Thymus (tissue), 11 donors: ENCODE data around the gene TMEM131L. TPM values are rescaled to one million over a fixed set of nuclear protein-coding genes. Genes with fewer than 3 reads are reported as not detected.

ENCODE experiments used
- DNase-seq, 9 donors: peaks; one replicate each; pipeline ENCODE4 v3.0.0-alpha.2; 2013; ENCODE audit warnings: low spot score in 9 of 9, low read depth in 6 of 9, missing footprints in 1 of 9
- H3K27ac ChIP-seq, 2 donors: one replicate each; pipeline ENCODE4 v1.5.1; 2013; ENCODE audit warnings: control low read depth in 1 of 2, low read depth in 1 of 2, low read length in 1 of 2, mild to moderate bottlenecking in 1 of 2, moderate library complexity in 1 of 2
- H3K27me3 ChIP-seq, 2 donors: one replicate each; pipeline ENCODE4 v1.5.1; 2013; ENCODE audit warnings: low read length in 1 of 2; ENCODE audit not compliant: control insufficient read depth in 2 of 2, insufficient read depth in 1 of 2
- H3K36me3 ChIP-seq, 2 donors: one replicate each; pipeline ENCODE4 v1.5.1; 2013; ENCODE audit warnings: low read length in 1 of 2, mild to moderate bottlenecking in 1 of 2, moderate library complexity in 1 of 2; ENCODE audit not compliant: control insufficient read depth in 2 of 2, insufficient read depth in 2 of 2
- H3K4me1 ChIP-seq, 2 donors: one replicate each; pipeline ENCODE4 v1.5.1; 2013; ENCODE audit warnings: low read length in 2 of 2; ENCODE audit not compliant: control insufficient read depth in 2 of 2, insufficient read depth in 2 of 2
- H3K4me3 ChIP-seq, 2 donors: one replicate each; pipeline ENCODE4 v1.5.1; 2013; ENCODE audit warnings: low read length in 2 of 2, control low read depth in 1 of 2, mild to moderate bottlenecking in 1 of 2
- H3K9me3 ChIP-seq, 2 donors: one replicate each; pipeline ENCODE4 v1.5.1; 2013; ENCODE audit warnings: low read length in 1 of 2, mild to moderate bottlenecking in 1 of 2; ENCODE audit not compliant: control insufficient read depth in 2 of 2, insufficient read depth in 1 of 2
- WGBS: extraction: QIAGEN DNeasy Blood & Tissue Kit; methylation state at CpG from one replicate; pipeline ENCODE4 v1.1.7; 2013; 5-methylcytosine and 5-hydroxymethylcytosine counted together
- polyA plus RNA-seq: library from polyadenylated mRNA; stranded (reverse); fragments of 200-250 nt; gene quantifications from one replicate; pipeline ENCODE4 v1.2.3, GENCODE V29; 2013
- total RNA-seq: library from RNA; stranded (reverse); fragments of 120-200 nt; gene quantifications from one replicate; pipeline ENCODE4 v1.2.4, GENCODE V29; 2013
- donor health status: healthy.

The TMEM131L gene
- total and polyA plus RNA-seq, 2 donors: 32.8 to 40.9 TPM

GRCh38 chr4:153623491-153623890, 157.3 kb downstream of the TMEM131L start:
- no peak for DNase-seq
- Histone ChIP-seq H3K36me3 (peaks cover 68 to 96% of the 10 kb centered on the region in 2 donors), H3K4me1 (no peaks in the 10 kb centered on the region), H3K27me3 (no peaks in the 10 kb centered on the region), H3K27ac (no peak overlapping the region), H3K9me3 (no peaks in the 10 kb centered on the region), H3K4me3 (no peak overlapping the region)
- WGBS: 87% methylated on average over 2 of the region's 2 CpGs

GRCh38 chr4:153628796-153629315, 162.7 kb downstream of the TMEM131L start:
- Histone ChIP-seq H3K4me3 (no peak overlapping the region), H3K27ac (no peak overlapping the region), H3K27me3 (no peaks in the 10 kb centered on the region), H3K4me1 (no peaks in the 10 kb centered on the region), H3K9me3 (no peaks in the 10 kb centered on the region), H3K36me3 (peaks cover 83 to 96% of the 10 kb centered on the region in 2 donors)
- WGBS: 84% methylated on average over 8 of the region's 8 CpGs
- no peak for DNase-seq

GRCh38 chr4:153629776-153630175, 163.6 kb downstream of the TMEM131L start:
- H3K27ac ChIP-seq: no peak overlapping the region

GRCh38 chr4:153634738-153635353, 168.7 kb downstream of the TMEM131L start:
- no peaks in the 10 kb centered on the region for H3K27me3 ChIP-seq
- no peak overlapping the region for H3K4me3 ChIP-seq
- H3K4me1 ChIP-seq: peaks cover 0 to 3% of the 10 kb centered on the region in 2 donors
- peaks cover 65 to 84% of the 10 kb centered on the region in 2 donors for H3K36me3 ChIP-seq
- 96% methylated on average over 3 of the region's 3 CpGs for WGBS
- no peaks in the 10 kb centered on the region for H3K9me3 ChIP-seq
- DNase-seq: peak in 1 of 9 donors; percentile 33
- no peak overlapping the region for H3K27ac ChIP-seq

More at GRCh38 chr4:153629776-153630175, 163.6 kb downstream of the TMEM131L start:
- H3K4me1 ChIP-seq: no peaks in the 10 kb centered on the region
- DNase-seq: no peak
- peaks cover 85 to 96% of the 10 kb centered on the region in 2 donors for H3K36me3 ChIP-seq
- H3K27me3 ChIP-seq: no peaks in the 10 kb centered on the region
- H3K4me3 ChIP-seq: no peak overlapping the region
- no peaks in the 10 kb centered on the region for H3K9me3 ChIP-seq

GRCh38 chr4:153635846-153636245, 169.7 kb downstream of the TMEM131L start:
- peaks cover 55 to 74% of the 10 kb centered on the region in 2 donors for H3K36me3 ChIP-seq
- no peaks in the 10 kb centered on the region for H3K27me3 ChIP-seq
- WGBS: 93% methylated on average over 6 of the region's 6 CpGs
- H3K4me1 ChIP-seq: peaks cover 0 to 3% of the 10 kb centered on the region in 2 donors
- no peaks in the 10 kb centered on the region for H3K9me3 ChIP-seq
- H3K4me3 ChIP-seq: no peak overlapping the region
- H3K27ac ChIP-seq: no peak overlapping the region
- no peak for DNase-seq

GRCh38 chr4:153637201-153637600, 171.0 kb downstream of the TMEM131L start:
- 77% methylated on average over 3 of the region's 3 CpGs for WGBS
- no peak overlapping the region for H3K4me3 ChIP-seq
- no peaks in the 10 kb centered on the region for H3K27me3 ChIP-seq
- H3K9me3 ChIP-seq: no peaks in the 10 kb centered on the region
- DNase-seq: no peak
- peaks cover 41 to 61% of the 10 kb centered on the region in 2 donors for H3K36me3 ChIP-seq
- no peak overlapping the region for H3K27ac ChIP-seq
- peaks cover 0 to 3% of the 10 kb centered on the region in 2 donors for H3K4me1 ChIP-seq

GRCh38 chr4:153638011-153638410, 171.9 kb downstream of the TMEM131L start:
- H3K9me3 ChIP-seq: no peaks in the 10 kb centered on the region
- 98% methylated on average over 8 of the region's 8 CpGs for WGBS
- no peak for DNase-seq

GRCh38 chr4:153638999-153639398, 172.8 kb downstream of the TMEM131L start:
- DNase-seq: no peak
- WGBS: 95% methylated on average over 3 of the region's 3 CpGs

More at GRCh38 chr4:153638011-153638410, 171.9 kb downstream of the TMEM131L start:
- H3K4me3 ChIP-seq: no peak overlapping the region
- H3K4me1 ChIP-seq: peaks cover 0 to 3% of the 10 kb centered on the region in 2 donors
- no peaks in the 10 kb centered on the region for H3K27me3 ChIP-seq
- no peak overlapping the region for H3K27ac ChIP-seq
- H3K36me3 ChIP-seq: peaks cover 35 to 53% of the 10 kb centered on the region in 2 donors

GRCh38 chr4:153639833-153640802, 174.0 kb downstream of the TMEM131L start:
- peaks cover 0 to 3% of the 10 kb centered on the region in 2 donors for H3K4me1 ChIP-seq
- 88% methylated on average over 23 of the region's 23 CpGs for WGBS
- H3K9me3 ChIP-seq: no peaks in the 10 kb centered on the region
- no peak for DNase-seq
- H3K36me3 ChIP-seq: peaks cover 20 to 34% of the 10 kb centered on the region in 2 donors
- H3K4me3 ChIP-seq: no peak overlapping the region
- H3K27ac ChIP-seq: no peak overlapping the region
- no peaks in the 10 kb centered on the region for H3K27me3 ChIP-seq

More at GRCh38 chr4:153638999-153639398, 172.8 kb downstream of the TMEM131L start:
- H3K9me3 ChIP-seq: no peaks in the 10 kb centered on the region
- H3K36me3 ChIP-seq: peaks cover 30 to 45% of the 10 kb centered on the region in 2 donors
- peaks cover 0 to 3% of the 10 kb centered on the region in 2 donors for H3K4me1 ChIP-seq
- H3K27ac ChIP-seq: no peak overlapping the region
- H3K4me3 ChIP-seq: no peak overlapping the region
- no peaks in the 10 kb centered on the region for H3K27me3 ChIP-seq
